K562 treated with DMSO at 1 percent for 24 hours (cell line): Measurements from ENCODE around the gene CCDC73. TPM values are rescaled to one million over a fixed set of nuclear protein-coding genes. Genes with fewer than 3 reads are reported as not detected.

Source experiments
- total RNA-seq: library from RNA; unstranded; fragments of 300-600 nt; gene quantifications from 2 replicates; pipeline ENCODE4 v1.2.3, GENCODE V29; 2022; ENCODE audit warnings: low read depth; ENCODE audit not compliant: insufficient read depth

CCDC73 gene
- not detected in 2 replicates for total RNA-seq

DNA sequence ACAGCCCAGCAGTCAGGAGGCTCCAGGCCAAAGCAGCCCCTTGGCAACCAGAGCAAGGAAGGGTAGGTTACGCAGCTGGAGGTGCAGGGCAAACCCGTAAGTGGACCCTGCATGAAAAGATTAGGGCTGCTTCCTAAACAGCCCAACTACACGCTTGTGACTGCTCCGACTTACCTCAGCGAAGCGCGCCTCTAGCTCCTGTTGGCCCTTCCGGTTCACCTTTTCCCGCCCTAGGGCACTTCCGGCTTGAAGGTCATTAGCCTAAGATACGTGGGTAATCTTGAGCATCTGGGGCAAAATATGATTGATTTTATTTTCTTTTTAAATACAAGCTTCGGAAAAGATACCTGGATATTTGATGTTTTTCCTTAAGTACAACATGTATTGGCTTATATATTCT lies at the start of gene CCDC73:
TSS of gene CCDC73 (minus strand) at position 224 of the 400 bp plus-strand sequence. CDS start 34,419 bp downstream, outside the sequence.

DNA sequence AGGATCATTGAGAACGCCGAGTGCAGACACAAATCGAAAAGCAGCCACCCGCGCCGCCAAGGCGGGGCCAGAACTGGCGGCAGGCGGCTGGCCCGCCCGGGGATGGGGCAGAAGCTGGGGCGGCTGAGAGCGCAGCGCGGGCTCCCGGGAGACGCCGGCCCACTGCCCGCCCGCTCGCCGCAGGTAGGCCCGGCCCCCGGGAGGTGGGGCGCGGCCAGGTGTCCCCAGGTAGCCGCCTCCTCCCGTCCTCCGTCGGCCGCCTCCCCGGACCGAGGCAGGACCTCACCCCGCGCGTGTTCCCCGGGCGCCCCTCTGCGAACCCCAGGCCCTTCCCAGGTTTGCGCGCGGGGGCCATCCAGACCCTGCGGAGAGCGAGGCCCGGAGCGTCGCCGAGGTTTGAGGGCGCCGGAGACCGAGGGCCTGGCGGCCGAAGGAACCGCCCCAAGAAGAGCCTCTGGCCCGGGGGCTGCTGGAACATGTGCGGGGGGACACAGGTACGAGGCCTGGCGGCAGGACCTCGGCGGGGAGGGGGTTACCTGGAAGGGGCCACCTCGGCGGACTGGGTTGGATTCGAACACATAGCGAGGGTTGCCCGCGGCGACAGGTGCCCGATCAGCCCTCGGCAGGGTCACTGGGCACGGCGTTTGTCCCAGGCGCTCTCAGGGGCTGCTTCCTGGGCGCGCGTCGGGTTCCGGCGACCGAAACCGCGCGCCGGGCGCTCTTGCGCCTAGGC lies 35.4 kb upstream of the CCDC73 start, which contains the start of gene PRRG4:
TSS of gene PRRG4 (plus strand) at position 248 of the 733 bp plus-strand sequence. CDS start 603 bp downstream, outside the sequence.

GRCh38 chr11:32583459-32584271 lies 210.8 kb downstream of the CCDC73 start, which contains the start of gene EIF3M:
TSS of gene EIF3M (plus strand) at chr11:32583831. CDS start at chr11:32583888, 57 bp downstream.

Other genes with a start within 250 kb of the CCDC73 start
- 329 and 333 TPM in 2 replicates for gene EIF3M, start 210.8 kb downstream of the CCDC73 start, total RNA-seq
- 0.06 TPM in 1 of 2 replicates, not detected in the other for gene PRRG4, start 35.3 kb upstream of the CCDC73 start, total RNA-seq
- gene QSER1, start 98.1 kb upstream of the CCDC73 start, total RNA-seq = 6.9 and 10.1 TPM in 2 replicates
- gene DEPDC7, start 221.2 kb upstream of the CCDC73 start, total RNA-seq = 5.0 and 5.4 TPM in 2 replicates
- 5.5 and 6.3 TPM in 2 replicates for gene TCP11L1, start 244.9 kb upstream of the CCDC73 start, total RNA-seq